Hepatocyte (in vitro differentiated cells): ENCODE measurements around the gene HS6ST1. TPM values are rescaled to one million over a fixed set of nuclear protein-coding genes. Genes with fewer than 3 reads are reported as not detected.

ENCODE experiments used
- DNase-seq: peaks from one replicate; pipeline ENCODE4 v3.0.0-alpha.2; 2016; ENCODE audit warnings: low spot score
- H2AFZ ChIP-seq: fragments of 200-600 bp; sonication (generic); 2 replicates; pipeline ENCODE4 v1.6.0; 2016; ENCODE audit warnings: antibody characterized with exemption, mild to moderate bottlenecking
- H3K27ac ChIP-seq: fragments of 200-600 bp; sonication (generic); 2 replicates; pipeline ENCODE4 v1.5.1; 2016; ENCODE audit warnings: mild to moderate bottlenecking
- H3K27me3 ChIP-seq: fragments of 200-600 bp; sonication (generic); 2 replicates; pipeline ENCODE4 v1.6.1; 2016
- H3K36me3 ChIP-seq: fragments of 200-600 bp; sonication (generic); replicated peaks from 2 replicates; pipeline ENCODE4 v1.5.1; 2016; ENCODE audit warnings: low read depth; ENCODE audit not compliant: insufficient read depth
- H3K4me1 ChIP-seq: fragments of 200-600 bp; sonication (generic); 2 replicates; pipeline ENCODE4 v1.5.1; 2016; ENCODE audit warnings: mild to moderate bottlenecking, moderate library complexity; ENCODE audit not compliant: insufficient read depth
- H3K4me2 ChIP-seq: fragments of 200-600 bp; sonication (generic); 2 replicates; pipeline ENCODE4 v1.6.0; 2016
- H3K4me3 ChIP-seq: fragments of 200-600 bp; sonication (generic); 2 replicates; pipeline ENCODE4 v1.5.1; 2016; ENCODE audit warnings: mild to moderate bottlenecking
- H3K79me2 ChIP-seq: fragments of 200-600 bp; sonication (generic); 2 replicates; pipeline ENCODE4 v1.6.0; 2017; ENCODE audit warnings: mild to moderate bottlenecking
- H3K9me2 ChIP-seq: fragments of 200-600 bp; sonication (generic); replicated peaks from 2 replicates; pipeline ENCODE4 v1.6.0; 2017; ENCODE audit warnings: mild to moderate bottlenecking; ENCODE audit not compliant: insufficient read depth
- H3K9me3 ChIP-seq: fragments of 200-600 bp; sonication (generic); 2 replicates; pipeline ENCODE4 v1.5.1; 2016; ENCODE audit warnings: low read depth, mild to moderate bottlenecking
- H4K20me1 ChIP-seq: fragments of 200-600 bp; sonication (generic); 2 replicates; pipeline ENCODE4 v1.6.0; 2016; ENCODE audit warnings: mild to moderate bottlenecking; ENCODE audit not compliant: insufficient read depth, poor library complexity, severe bottlenecking
- EZH2 ChIP-seq: fragments of 200-600 bp; sonication (generic); IDR thresholded peaks from 2 replicates; pipeline ENCODE4 v1.6.1; 2016; ENCODE audit warnings: antibody characterized with exemption, mild to moderate bottlenecking, borderline replicate concordance
- EZH2phosphoT487 ChIP-seq: fragments of 200-600 bp; sonication (generic); IDR thresholded peaks from one replicate; pipeline ENCODE4 v1.6.1; 2018; ENCODE audit warnings: antibody characterized with exemption, mild to moderate bottlenecking, low read depth, moderate library complexity; ENCODE audit not compliant: unreplicated experiment, severe bottlenecking
- WGBS: methylation state at CpG from one replicate; pipeline ENCODE4 v1.1.6; 2016; ENCODE audit warnings: low lambda C conversion rate; ENCODE audit errors: missing lambda C conversion rate; 5-methylcytosine and 5-hydroxymethylcytosine counted together
- polyA plus RNA-seq: library from polyadenylated mRNA; unstranded; fragments of >200 nt; fragmentation: Nextera tagmentation; extraction: Ambion mirVana; gene quantifications from 2 replicates; pipeline ENCODE4 v1.2.1, GENCODE V29; 2016
- total RNA-seq: library from RNA; depleted of rRNA; stranded (reverse); fragments of >200 nt; gene quantifications from 2 replicates; pipeline ENCODE4 v1.2.3, GENCODE V29; 2014
- TF ChIP-seq, protein P1 (sequence below): fragments of 200-600 bp; sonication (generic); IDR thresholded peaks from 2 replicates; pipeline ENCODE4 v1.5.1; 2016; ENCODE audit warnings: antibody characterized with exemption, mild to moderate bottlenecking; ENCODE audit not compliant: poor library complexity

Gene HS6ST1
- total and polyA plus RNA-seq, 2 experiments from 2014 or later, result 46.7 to 48.3 TPM

DNA sequence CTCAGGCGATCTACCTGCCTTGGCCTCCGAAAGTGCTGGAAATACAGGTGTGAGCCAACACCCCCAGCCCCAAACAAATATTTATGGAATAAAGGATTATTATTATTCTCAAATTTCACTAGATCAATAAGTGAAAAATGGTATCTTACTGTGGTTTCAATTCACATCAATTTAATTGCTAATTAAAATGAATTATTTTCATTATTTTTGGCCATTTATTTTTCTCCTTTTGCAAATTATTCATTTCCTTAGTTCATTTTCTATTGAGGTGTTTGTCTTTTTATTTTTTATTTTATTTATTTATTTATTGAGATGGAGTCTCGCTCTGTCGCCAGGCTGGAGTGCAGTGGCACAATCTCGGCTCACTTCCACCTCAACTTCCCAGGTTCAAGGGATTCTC lies 11.9 kb upstream of the HS6ST1 start:
- no peak for DNase-seq
- TF ChIP-seq EZH2phosphoT487, result no peak
- TF ChIP-seq, protein P1, sequence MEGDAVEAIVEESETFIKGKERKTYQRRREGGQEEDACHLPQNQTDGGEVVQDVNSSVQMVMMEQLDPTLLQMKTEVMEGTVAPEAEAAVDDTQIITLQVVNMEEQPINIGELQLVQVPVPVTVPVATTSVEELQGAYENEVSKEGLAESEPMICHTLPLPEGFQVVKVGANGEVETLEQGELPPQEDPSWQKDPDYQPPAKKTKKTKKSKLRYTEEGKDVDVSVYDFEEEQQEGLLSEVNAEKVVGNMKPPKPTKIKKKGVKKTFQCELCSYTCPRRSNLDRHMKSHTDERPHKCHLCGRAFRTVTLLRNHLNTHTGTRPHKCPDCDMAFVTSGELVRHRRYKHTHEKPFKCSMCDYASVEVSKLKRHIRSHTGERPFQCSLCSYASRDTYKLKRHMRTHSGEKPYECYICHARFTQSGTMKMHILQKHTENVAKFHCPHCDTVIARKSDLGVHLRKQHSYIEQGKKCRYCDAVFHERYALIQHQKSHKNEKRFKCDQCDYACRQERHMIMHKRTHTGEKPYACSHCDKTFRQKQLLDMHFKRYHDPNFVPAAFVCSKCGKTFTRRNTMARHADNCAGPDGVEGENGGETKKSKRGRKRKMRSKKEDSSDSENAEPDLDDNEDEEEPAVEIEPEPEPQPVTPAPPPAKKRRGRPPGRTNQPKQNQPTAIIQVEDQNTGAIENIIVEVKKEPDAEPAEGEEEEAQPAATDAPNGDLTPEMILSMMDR, result no peak
- no peak for TF ChIP-seq EZH2

GRCh38 chr2:128329607-128330006 lies 10.9 kb upstream of the HS6ST1 start:
- no peaks in the 10 kb centered on the region for H3K4me1 ChIP-seq
- 90% methylated on average over 6 of the region's 6 CpGs for WGBS
- H3K27me3 ChIP-seq, result no peaks in the 10 kb centered on the region
- no peak overlapping the region for H3K4me2 ChIP-seq
- no peaks in the 10 kb centered on the region for H3K36me3 ChIP-seq
- TF ChIP-seq EZH2 (no peak), EZH2phosphoT487 (no peak)
- TF ChIP-seq, protein P1, result no peak
- no peaks in the 10 kb centered on the region for H3K79me2 ChIP-seq
- no peaks in the 10 kb centered on the region for H4K20me1 ChIP-seq
- no peak overlapping the region for H3K4me3 ChIP-seq
- peaks cover 6% of the 10 kb centered on the region for H3K9me3 ChIP-seq
- no peak for DNase-seq
- H2AFZ ChIP-seq, result no peak overlapping the region
- H3K9me2 ChIP-seq, result no peaks in the 10 kb centered on the region
- H3K27ac ChIP-seq, result no peak overlapping the region

More for the DNA sequence above, 11.9 kb upstream of the HS6ST1 start:
- WGBS, result 96% methylated on average over 5 of the region's 5 CpGs
- Histone ChIP-seq H3K4me2 (no peak overlapping the region), H3K9me3 (peaks cover 6% of the 10 kb centered on the region), H3K36me3 (no peaks in the 10 kb centered on the region), H3K4me1 (no peaks in the 10 kb centered on the region), H3K27me3 (no peaks in the 10 kb centered on the region), H2AFZ (no peak overlapping the region), H3K79me2 (no peaks in the 10 kb centered on the region), H3K27ac (no peak overlapping the region), H3K4me3 (no peak overlapping the region), H3K9me2 (no peaks in the 10 kb centered on the region), H4K20me1 (no peaks in the 10 kb centered on the region)

DNA sequence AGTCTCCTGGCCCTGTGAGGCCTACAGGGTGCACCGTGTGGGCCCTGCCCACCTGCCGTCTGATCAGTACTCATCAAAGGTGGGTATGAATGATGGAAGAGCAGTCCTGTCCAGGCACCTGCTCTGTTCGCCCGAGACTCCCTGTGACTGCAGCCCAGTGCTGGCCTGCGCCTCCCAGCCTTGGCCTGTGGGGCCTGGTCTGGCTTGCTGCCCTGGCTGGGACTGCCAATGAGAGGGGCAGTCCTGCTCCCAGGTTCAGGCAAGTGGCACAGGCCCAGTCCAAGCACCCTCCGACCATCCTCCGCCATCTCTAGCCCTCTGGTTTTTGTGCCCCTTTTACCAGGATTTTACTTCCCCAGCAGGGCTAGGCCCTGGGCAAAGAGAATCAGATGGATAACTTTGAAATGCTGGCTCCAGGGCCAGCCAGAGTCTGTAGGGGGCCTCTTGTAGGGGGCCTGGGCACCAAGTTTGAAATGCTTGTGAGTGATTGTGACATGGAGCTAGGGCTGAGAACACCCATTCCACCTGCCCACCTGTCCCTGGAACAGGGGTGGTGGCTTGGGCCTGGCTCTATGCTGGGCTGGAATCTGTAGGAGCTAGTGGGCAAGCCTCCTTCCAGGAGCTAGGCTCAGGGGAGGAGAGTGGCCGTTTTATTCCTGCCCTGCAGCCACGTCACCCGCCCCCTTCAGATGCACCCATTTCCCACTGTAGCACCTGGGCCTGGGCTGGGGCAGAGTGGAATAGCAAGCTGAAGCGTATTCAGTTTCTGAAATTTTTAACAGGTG lies 8.7 kb upstream of the HS6ST1 start:
- peaks cover 6% of the 10 kb centered on the region for H3K9me3 ChIP-seq
- TF ChIP-seq, protein P1, result no peak
- no peak for TF ChIP-seq EZH2phosphoT487
- TF ChIP-seq EZH2, result no peak
- H3K27me3 ChIP-seq, result no peaks in the 10 kb centered on the region
- no peak overlapping the region for H3K4me2 ChIP-seq
- no peaks in the 10 kb centered on the region for H3K4me1 ChIP-seq
- no peaks in the 10 kb centered on the region for H3K9me2 ChIP-seq
- 94% methylated on average over 11 of the region's 11 CpGs for WGBS
- no peak for DNase-seq
- no peaks in the 10 kb centered on the region for H3K36me3 ChIP-seq
- H2AFZ ChIP-seq, result no peak overlapping the region
- no peak overlapping the region for H3K4me3 ChIP-seq
- H3K27ac ChIP-seq, result no peak overlapping the region
- no peaks in the 10 kb centered on the region for H3K79me2 ChIP-seq
- no peaks in the 10 kb centered on the region for H4K20me1 ChIP-seq
